C4-2B (cell line): ENCODE measurements around the gene RELL2.

Source experiments
- CTCF ChIP-seq: fragments of 450-650 bp; conservative IDR thresholded peaks from 2 replicates; pipeline ENCODE4 v1.5.1; 2017; ENCODE audit warnings: mild to moderate bottlenecking
- ZFX ChIP-seq: fragments of 450-650 bp; IDR thresholded peaks from 2 replicates; pipeline ENCODE4 v1.6.1; 2017

GRCh38 chr5:141649972-141650371, 13.2 kb downstream of the RELL2 start:
- TF ChIP-seq CTCF (no peak), ZFX (no peak)
